Rectal smooth muscle tissue (tissue), 1 donor: ENCODE data around the gene TMEM121.

Experiments
- H3K27ac ChIP-seq: one replicate; pipeline ENCODE4 v1.7.0; 2013; ENCODE audit warnings: low read depth, low read length, inconsistent platforms
- H3K27me3 ChIP-seq: one replicate; pipeline ENCODE4 v1.7.0; 2013; ENCODE audit warnings: low read length; ENCODE audit not compliant: control insufficient read depth, insufficient read depth
- H3K36me3 ChIP-seq: one replicate; pipeline ENCODE4 v1.7.0; 2013; ENCODE audit warnings: low read length; ENCODE audit not compliant: control insufficient read depth, insufficient read depth
- H3K4me1 ChIP-seq: one replicate; pipeline ENCODE4 v1.7.0; 2013; ENCODE audit warnings: low read length; ENCODE audit not compliant: control insufficient read depth, insufficient read depth
- H3K4me3 ChIP-seq: one replicate; pipeline ENCODE4 v1.7.0; 2013; ENCODE audit warnings: low read length
- H3K9ac ChIP-seq: one replicate; pipeline ENCODE4 v1.7.0; 2013; ENCODE audit warnings: low read length

TMEM121 gene

GRCh38 chr14:105483300-105484068 is 42.9 kb upstream of the TMEM121 start:
- H3K4me3 ChIP-seq: no peak overlapping the region
- H3K4me1 ChIP-seq: peaks cover 28% of the 10 kb centered on the region
- no peak overlapping the region for H3K9ac ChIP-seq

GRCh38 chr14:105484069-105484996 is 42.0 kb upstream of the TMEM121 start:
- Histone ChIP-seq H3K4me3 (no peak overlapping the region), H3K4me1 (peaks cover 30% of the 10 kb centered on the region), H3K27ac (peak overlapping the region; percentile 19), H3K36me3 (no peaks in the 10 kb centered on the region), H3K27me3 (peaks cover 4% of the 10 kb centered on the region), H3K9ac (no peak overlapping the region)

More at GRCh38 chr14:105483300-105484068, 42.9 kb upstream of the TMEM121 start:
- H3K36me3 ChIP-seq: no peaks in the 10 kb centered on the region
- H3K27me3 ChIP-seq: peaks cover 4% of the 10 kb centered on the region
- peak overlapping the region; percentile 98 for H3K27ac ChIP-seq

DNA sequence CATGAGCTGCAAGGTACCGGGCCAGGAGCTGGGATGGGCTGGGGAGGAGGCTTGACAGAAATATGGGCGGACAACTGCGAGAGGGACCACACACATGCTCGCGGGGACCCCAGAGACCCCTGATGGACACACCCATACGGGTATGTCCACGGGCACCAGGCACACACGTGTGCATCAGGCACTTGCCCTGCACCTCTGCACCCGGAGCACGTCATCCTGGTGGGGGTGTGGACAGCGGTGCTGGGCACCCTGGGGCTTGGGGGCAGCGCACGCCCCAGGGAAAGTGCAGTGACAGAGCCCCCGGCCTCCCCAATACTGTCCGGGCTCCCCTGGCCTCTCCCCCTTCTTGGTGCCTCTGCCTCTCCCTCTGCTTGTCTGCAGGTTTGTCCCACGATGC is 41.4 kb upstream of the TMEM121 start:
- Histone ChIP-seq H3K4me3 (no peak overlapping the region), H3K36me3 (no peaks in the 10 kb centered on the region), H3K4me1 (peaks cover 32% of the 10 kb centered on the region), H3K27ac (peak overlapping the region; percentile 19), H3K27me3 (no peaks in the 10 kb centered on the region), H3K9ac (no peak overlapping the region)

DNA sequence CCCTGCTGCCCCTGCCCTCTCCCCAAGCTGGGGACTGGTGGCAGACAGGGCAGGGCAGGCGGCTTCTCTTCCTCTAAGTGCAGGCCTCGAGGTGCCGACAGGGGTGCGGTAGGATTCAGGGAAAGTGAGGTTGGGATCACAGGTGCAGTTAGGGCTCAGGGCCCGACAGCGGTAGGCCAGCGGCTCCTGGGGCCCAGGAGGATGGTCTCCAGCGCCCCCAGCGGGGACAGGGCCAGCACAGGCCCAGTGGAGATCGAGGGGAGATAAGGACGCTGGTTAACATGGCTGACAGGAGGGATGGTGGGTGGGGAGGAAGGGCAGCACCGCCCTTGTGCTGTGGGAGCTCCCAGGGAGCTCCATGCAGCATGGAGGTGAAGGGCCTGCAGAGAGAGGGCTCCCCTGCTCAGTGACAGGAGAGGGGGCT is 40.6 kb upstream of the TMEM121 start:
- H3K9ac ChIP-seq: no peak overlapping the region
- H3K36me3 ChIP-seq: no peaks in the 10 kb centered on the region
- H3K4me1 ChIP-seq: peaks cover 30% of the 10 kb centered on the region
- H3K27me3 ChIP-seq: no peaks in the 10 kb centered on the region
- peak overlapping the region; percentile 83 for H3K27ac ChIP-seq
- H3K4me3 ChIP-seq: no peak overlapping the region

- peaks cover 26% of the 10 kb centered on the region for H3K4me1 ChIP-seq
- peak within 1 kb of the TSS; percentile 75 for H3K4me3 ChIP-seq
- peak within 1 kb of the TSS; percentile 56 for H3K9ac ChIP-seq
- H3K27me3 ChIP-seq: no peaks in the 10 kb centered on the region
- H3K27ac ChIP-seq: peak within 1 kb of the TSS; percentile 83
- H3K36me3 ChIP-seq: no peaks in the 10 kb centered on the region
Observed at GRCh38 chr14:105486163-105486973, 40.0 kb upstream of the TMEM121 start, which contains the start of gene CRIP1. Gene CRIP1 (plus strand): TSS chr14:105486886. CDS start chr14:105487260, 374 bp downstream.

GRCh38 chr14:105486974-105487448 is 39.4 kb upstream of the TMEM121 start:
- H3K9ac ChIP-seq: peak overlapping the region; percentile 56
- H3K27me3 ChIP-seq: no peaks in the 10 kb centered on the region
- no peaks in the 10 kb centered on the region for H3K36me3 ChIP-seq
- H3K27ac ChIP-seq: peak overlapping the region; percentile 83
- H3K4me1 ChIP-seq: peaks cover 22% of the 10 kb centered on the region
- peak overlapping the region; percentile 75 for H3K4me3 ChIP-seq

DNA sequence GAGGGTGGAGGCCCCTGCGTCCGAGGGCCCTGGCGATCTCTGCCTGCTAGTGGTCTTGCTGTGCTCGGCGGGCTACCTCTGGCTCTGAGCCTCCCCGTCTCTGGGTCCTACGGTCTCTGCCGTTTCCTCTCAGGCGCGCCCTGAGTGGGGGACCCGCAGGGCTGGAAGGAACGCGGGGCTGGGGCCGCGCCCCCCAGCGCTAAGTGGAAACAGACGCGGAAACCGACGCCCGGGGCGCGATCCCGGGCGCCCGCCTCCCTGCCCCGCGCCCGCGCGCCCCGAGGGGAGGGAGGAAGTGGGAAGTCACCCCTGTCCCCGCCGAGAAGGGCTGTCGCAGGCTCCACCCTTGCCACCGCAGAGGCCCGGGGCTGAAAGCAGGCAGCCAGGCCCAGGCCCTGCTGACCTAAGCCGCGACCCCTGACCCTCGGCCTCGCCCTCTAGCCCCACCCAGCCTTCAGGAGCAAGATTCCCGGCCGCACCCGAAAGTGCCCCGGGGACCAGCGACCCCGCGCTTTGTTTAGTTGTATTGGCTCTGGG is 38.9 kb upstream of the TMEM121 start:
- peaks cover 17% of the 10 kb centered on the region for H3K4me1 ChIP-seq
- no peaks in the 10 kb centered on the region for H3K36me3 ChIP-seq
- H3K27ac ChIP-seq: peak overlapping the region; percentile 83
- H3K4me3 ChIP-seq: peak overlapping the region; percentile 75
- H3K27me3 ChIP-seq: no peaks in the 10 kb centered on the region
- H3K9ac ChIP-seq: peak overlapping the region; percentile 56

- H3K9ac ChIP-seq: peak overlapping the region; percentile 8
- no peaks in the 10 kb centered on the region for H3K36me3 ChIP-seq
- peaks cover 11% of the 10 kb centered on the region for H3K4me1 ChIP-seq
- H3K4me3 ChIP-seq: peak overlapping the region; percentile 75
- no peaks in the 10 kb centered on the region for H3K27me3 ChIP-seq
- peak overlapping the region; percentile 83 for H3K27ac ChIP-seq
Observed at GRCh38 chr14:105487986-105488777, 38.2 kb upstream of the TMEM121 start.

- Histone ChIP-seq H3K27ac (peak overlapping the region; percentile 88), H3K4me3 (peak overlapping the region; percentile 80), H3K36me3 (no peaks in the 10 kb centered on the region), H3K9ac (peak overlapping the region; percentile 36), H3K4me1 (peaks cover 8% of the 10 kb centered on the region), H3K27me3 (no peaks in the 10 kb centered on the region)
Observed at GRCh38 chr14:105488781-105489541, 37.4 kb upstream of the TMEM121 start.

- H3K4me3 ChIP-seq: peak overlapping the region; percentile 80
- peak overlapping the region; percentile 88 for H3K27ac ChIP-seq
- no peaks in the 10 kb centered on the region for H3K27me3 ChIP-seq
- H3K36me3 ChIP-seq: no peaks in the 10 kb centered on the region
- peaks cover 4% of the 10 kb centered on the region for H3K4me1 ChIP-seq
- H3K9ac ChIP-seq: peak overlapping the region; percentile 62
Observed at GRCh38 chr14:105489542-105490266, 36.7 kb upstream of the TMEM121 start.
